GM13977 (cell line): Measurements from ENCODE around the gene LDLRAD3.

Source experiments
- DNase-seq: peaks from one replicate; pipeline ENCODE4 v3.0.0; 2012; ENCODE audit warnings: low spot score
- CTCF ChIP-seq: IDR thresholded peaks from 2 replicates; pipeline ENCODE4 v1.5.1; 2012; ENCODE audit warnings: mild to moderate bottlenecking, control low read depth; ENCODE audit not compliant: insufficient read depth; ENCODE audit errors: extremely low read depth, missing control alignments
- in situ Hi-C: fragments of 300-500 bp; cut with MboI; formaldehyde crosslinking; loops from one replicate; pipeline ENCODE4 v1.12.0; 2022; ENCODE audit warnings: low sequenced_read_pairs, low pct_unique_long_range_greater_than_20kb, mixed read lengths, inconsistent platforms; ENCODE audit not compliant: unreplicated experiment

Gene LDLRAD3

GRCh38 chr11:36219996-36220395 lies 276.1 kb downstream of the LDLRAD3 start:
- TF ChIP-seq CTCF: no peak
- in situ Hi-C loops: no loop called here

GRCh38 chr11:36222831-36223635 lies 279.2 kb downstream of the LDLRAD3 start:
- DNase-seq: no peak
- in situ Hi-C loops: no loop called here
- TF ChIP-seq CTCF: no peak

More at GRCh38 chr11:36219996-36220395, 276.1 kb downstream of the LDLRAD3 start:
- DNase-seq: no peak

GRCh38 chr11:36224209-36224882 lies 280.5 kb downstream of the LDLRAD3 start:
- no peak for TF ChIP-seq CTCF
- in situ Hi-C loops: no loop called here
- no peak for DNase-seq

- in situ Hi-C loops: no loop called here
- TF ChIP-seq CTCF: no peak
- no peak for DNase-seq
Observed at GRCh38 chr11:36227044-36227443, 283.2 kb downstream of the LDLRAD3 start.

GRCh38 chr11:36228689-36229088 lies 284.8 kb downstream of the LDLRAD3 start:
- DNase-seq: no peak
- no peak for TF ChIP-seq CTCF
- in situ Hi-C loops: no loop called here

GRCh38 chr11:36229091-36229705 lies 285.3 kb downstream of the LDLRAD3 start:
- in situ Hi-C loops: no loop called here
- no peak for TF ChIP-seq CTCF
- no peak for DNase-seq
